ENCODE data around the gene CHST12. TPM values are rescaled to one million over a fixed set of nuclear protein-coding genes. Genes with fewer than 3 reads are reported as not detected.
A peak's percentile ranks its signal among the peaks of the same experiment; 100 is the strongest.
"Not testable (repeated sequence)": the region's sequence is repeated elsewhere in the genome, so short reads cannot be mapped to it uniquely, and the experiment has no call there.

The CHST12 gene
- total RNA-seq, 1 donor from 2014 or later = 27.3 TPM

DNA sequence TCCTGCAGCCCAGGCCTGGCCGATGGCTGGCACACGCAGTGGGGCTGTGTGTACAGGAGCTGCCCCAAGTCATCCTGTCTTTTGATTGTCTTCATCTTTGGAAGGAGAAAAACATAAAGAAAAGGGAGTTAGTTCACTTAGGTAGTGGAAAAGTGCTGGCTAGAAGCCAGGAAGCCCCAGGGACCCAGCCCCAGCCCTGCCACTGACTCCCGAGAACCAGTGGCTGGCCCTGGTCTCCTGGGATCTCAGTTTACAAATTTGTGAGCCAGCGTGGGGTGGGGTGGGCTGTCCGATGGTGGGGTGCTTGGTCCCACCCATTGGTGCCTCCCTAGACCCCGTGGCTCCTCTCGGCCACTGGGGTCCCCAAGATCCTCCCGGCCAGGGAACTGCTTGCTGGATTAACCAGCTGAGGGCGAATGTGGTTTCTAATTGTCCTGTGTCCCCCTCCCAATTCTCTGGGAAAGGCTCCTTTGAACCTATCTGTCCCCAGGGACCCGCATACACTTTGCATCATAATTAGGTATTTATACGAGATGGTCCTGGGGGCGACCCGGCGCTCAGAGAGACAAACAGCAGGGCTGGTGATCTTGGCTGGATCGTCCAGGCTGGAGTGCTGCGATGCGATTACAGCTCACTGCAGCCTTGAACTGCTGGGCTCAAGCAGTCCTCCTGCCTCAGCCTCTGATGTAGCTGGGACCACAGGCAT lies 16.3 kb upstream of the CHST12 start:
- TF ChIP-seq, protein P1, sequence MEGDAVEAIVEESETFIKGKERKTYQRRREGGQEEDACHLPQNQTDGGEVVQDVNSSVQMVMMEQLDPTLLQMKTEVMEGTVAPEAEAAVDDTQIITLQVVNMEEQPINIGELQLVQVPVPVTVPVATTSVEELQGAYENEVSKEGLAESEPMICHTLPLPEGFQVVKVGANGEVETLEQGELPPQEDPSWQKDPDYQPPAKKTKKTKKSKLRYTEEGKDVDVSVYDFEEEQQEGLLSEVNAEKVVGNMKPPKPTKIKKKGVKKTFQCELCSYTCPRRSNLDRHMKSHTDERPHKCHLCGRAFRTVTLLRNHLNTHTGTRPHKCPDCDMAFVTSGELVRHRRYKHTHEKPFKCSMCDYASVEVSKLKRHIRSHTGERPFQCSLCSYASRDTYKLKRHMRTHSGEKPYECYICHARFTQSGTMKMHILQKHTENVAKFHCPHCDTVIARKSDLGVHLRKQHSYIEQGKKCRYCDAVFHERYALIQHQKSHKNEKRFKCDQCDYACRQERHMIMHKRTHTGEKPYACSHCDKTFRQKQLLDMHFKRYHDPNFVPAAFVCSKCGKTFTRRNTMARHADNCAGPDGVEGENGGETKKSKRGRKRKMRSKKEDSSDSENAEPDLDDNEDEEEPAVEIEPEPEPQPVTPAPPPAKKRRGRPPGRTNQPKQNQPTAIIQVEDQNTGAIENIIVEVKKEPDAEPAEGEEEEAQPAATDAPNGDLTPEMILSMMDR (IDR thresholded peaks at IDR 0.05; ENCODE audit: partially characterized antibody, unreplicated experiment) = no peak
- no peak overlapping the region for H3K4me3 Mint-ChIP-seq (ENCODE audit: unreplicated experiment)
- DNase-seq = no peak

DNA sequence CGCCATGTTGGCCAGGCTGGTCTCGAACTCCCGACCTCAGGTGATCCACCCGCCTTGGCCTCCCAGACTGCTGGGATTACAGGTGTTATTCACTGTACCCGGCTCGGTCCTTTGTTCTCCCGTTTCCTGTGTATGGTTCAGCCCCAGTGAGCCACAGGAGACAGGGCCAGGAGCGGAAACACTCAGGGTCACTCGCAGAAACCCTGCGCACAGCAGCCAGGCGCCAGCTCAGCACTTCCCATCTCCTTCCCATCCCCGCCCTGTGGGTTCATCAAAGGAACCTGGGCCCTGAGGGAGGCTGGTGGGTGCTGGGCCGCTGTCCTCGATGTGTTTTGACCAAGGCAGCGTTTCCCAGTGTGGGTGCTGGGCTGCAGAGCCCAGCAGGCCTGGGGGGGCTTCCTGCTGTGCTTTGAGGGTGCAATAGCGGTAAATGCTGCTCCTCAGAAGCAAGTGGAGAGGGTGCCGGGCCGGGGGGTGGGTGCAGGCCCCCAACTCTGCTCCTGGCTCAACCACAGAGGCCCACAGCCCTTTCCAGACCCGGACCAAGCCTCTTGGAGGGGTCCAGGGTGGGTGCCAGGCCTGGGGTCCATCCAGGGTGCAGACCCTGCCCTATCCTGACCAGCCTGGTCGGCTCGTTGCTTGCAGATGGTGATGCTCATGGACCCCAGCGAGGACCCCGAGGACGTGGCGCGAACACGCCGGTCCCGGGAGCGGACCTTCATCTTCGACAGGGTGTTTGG lies 15.3 kb upstream of the CHST12 start:
- Mint-ChIP-seq H3K27ac (ENCODE audit: unreplicated experiment) (no peak overlapping the region), H3K4me3 (ENCODE audit: unreplicated experiment) (no peak overlapping the region), H3K36me3 (ENCODE audit: unreplicated experiment) (no peaks in the 10 kb centered on the region), H3K9me3 (ENCODE audit: unreplicated experiment) (peaks cover 3% of the 10 kb centered on the region), H3K27me3 (ENCODE audit: unreplicated experiment) (peaks cover 2% of the 10 kb centered on the region), H3K4me1 (ENCODE audit: low read depth, unreplicated experiment) (peaks cover 11% of the 10 kb centered on the region)
- TF ChIP-seq, protein P1 (IDR thresholded peaks at IDR 0.05; ENCODE audit: partially characterized antibody, unreplicated experiment) = no peak
- DNase-seq = no peak

More for the DNA sequence above, 16.3 kb upstream of the CHST12 start:
- Mint-ChIP-seq H3K36me3 (ENCODE audit: unreplicated experiment) (no peaks in the 10 kb centered on the region), H3K4me1 (ENCODE audit: low read depth, unreplicated experiment) (peaks cover 11% of the 10 kb centered on the region), H3K9me3 (ENCODE audit: unreplicated experiment) (peaks cover 3% of the 10 kb centered on the region), H3K27ac (ENCODE audit: unreplicated experiment) (no peak overlapping the region), H3K27me3 (ENCODE audit: unreplicated experiment) (peaks cover 5% of the 10 kb centered on the region)

DNA sequence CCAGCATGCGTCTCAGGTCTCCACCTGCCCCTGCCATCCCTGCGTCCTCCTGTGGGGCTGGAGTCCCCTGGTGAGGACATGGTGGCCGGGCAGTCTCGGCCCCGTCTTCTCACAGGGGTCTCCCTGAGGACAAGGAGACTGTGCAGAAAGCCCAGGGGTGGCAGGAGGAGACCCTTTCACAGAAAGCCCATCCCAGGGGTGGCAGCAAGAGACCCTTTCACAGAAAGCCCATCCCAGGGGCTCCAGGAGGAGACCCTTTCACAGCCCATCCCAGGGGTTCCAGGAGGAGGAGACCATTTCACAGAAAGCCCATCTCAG lies 14.8 kb upstream of the CHST12 start:
- Mint-ChIP-seq H3K27me3 (ENCODE audit: unreplicated experiment) (peaks cover 2% of the 10 kb centered on the region), H3K36me3 (ENCODE audit: unreplicated experiment) (no peaks in the 10 kb centered on the region), H3K27ac (ENCODE audit: unreplicated experiment) (no peak overlapping the region), H3K9me3 (ENCODE audit: unreplicated experiment) (peaks cover 3% of the 10 kb centered on the region), H3K4me1 (ENCODE audit: low read depth, unreplicated experiment) (peaks cover 11% of the 10 kb centered on the region), H3K4me3 (ENCODE audit: unreplicated experiment) (no peak overlapping the region)
- DNase-seq = no peak
- TF ChIP-seq, protein P1 (IDR thresholded peaks at IDR 0.05; ENCODE audit: partially characterized antibody, unreplicated experiment) = no peak

DNA sequence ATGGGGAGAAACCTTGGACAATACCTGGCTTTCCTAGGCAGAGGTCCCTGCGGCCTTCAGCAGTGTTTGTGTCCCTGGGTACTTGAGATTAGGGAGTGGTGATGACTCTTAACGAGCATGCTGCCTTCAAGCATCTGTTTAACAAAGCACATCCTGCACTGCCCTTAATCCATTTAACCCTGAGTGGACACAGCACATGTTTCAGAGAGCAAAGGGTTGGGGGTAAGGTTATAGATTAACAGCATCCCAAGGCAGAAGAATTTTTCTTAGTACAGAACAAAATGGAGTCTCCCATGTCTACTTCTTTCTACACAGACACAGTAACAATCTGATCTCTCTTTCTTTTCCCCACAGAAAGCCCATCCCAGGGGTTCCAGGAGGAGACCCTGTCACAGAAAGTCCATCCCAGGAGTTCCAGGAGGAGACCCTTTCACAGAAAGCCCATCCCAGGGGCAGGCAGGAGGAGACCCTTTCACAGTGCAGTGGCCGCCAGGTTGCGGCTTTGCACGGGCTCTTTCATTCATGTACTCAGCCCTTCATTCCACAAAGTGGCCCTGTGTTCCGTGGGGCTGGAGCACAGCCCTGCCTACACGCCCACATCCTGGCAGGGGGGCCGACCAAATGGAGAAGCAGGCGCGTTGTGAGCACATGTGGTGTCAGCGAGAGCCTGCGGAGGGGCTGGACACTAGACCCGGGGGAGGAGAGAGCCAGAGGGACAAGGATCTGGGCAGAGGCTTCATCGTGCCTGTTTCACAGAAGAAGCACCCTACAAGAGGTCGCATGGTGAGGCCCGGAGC lies 13.2 kb upstream of the CHST12 start:
- H3K4me1 Mint-ChIP-seq (ENCODE audit: low read depth, unreplicated experiment) = peaks cover 11% of the 10 kb centered on the region
- H3K4me3 Mint-ChIP-seq (ENCODE audit: unreplicated experiment) = peak overlapping the region; percentile 46
- not testable (repeated sequence) for H3K36me3 Mint-ChIP-seq (ENCODE audit: unreplicated experiment); H3K27me3 Mint-ChIP-seq (ENCODE audit: unreplicated experiment); H3K9me3 Mint-ChIP-seq (ENCODE audit: unreplicated experiment)
- peak; percentile 33 for DNase-seq
- peak overlapping the region; percentile 90 for H3K27ac Mint-ChIP-seq (ENCODE audit: unreplicated experiment)

DNA sequence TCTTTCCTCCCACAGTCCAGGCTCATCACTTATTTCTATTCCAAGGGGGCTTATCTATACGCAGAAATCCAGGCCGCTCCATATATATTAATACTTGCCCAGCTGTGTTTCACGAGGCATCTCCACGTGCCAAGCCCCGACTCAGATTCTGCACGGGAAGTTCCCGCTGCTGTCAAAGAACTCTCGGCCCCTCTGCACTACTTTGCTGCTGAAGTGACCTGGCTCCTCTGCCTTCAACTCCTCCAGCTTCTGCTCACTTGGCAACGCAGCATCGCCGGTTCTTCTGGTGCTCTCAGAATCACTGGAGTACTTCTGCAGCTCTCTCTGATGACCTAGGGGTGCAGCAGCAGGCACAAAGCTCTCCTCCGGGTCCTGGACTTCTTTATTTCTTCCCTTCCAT lies 9.7 kb upstream of the CHST12 start:
- TF ChIP-seq, protein P1 (IDR thresholded peaks at IDR 0.05; ENCODE audit: partially characterized antibody, unreplicated experiment) = no peak
- Mint-ChIP-seq H3K27me3 (ENCODE audit: unreplicated experiment) (no peaks in the 10 kb centered on the region), H3K9me3 (ENCODE audit: unreplicated experiment) (peaks cover 5% of the 10 kb centered on the region), H3K4me1 (ENCODE audit: low read depth, unreplicated experiment) (peaks cover 11% of the 10 kb centered on the region), H3K36me3 (ENCODE audit: unreplicated experiment) (peaks cover 5% of the 10 kb centered on the region), H3K27ac (ENCODE audit: unreplicated experiment) (no peak overlapping the region), H3K4me3 (ENCODE audit: unreplicated experiment) (no peak overlapping the region)
- no peak for DNase-seq

All from glutamatergic neuron (in vitro differentiated cells).